HG02759 (cell line): ENCODE results near the gene SLC6A6.
"Not testable (repeated sequence)": the region's sequence is repeated elsewhere in the genome, so short reads cannot be mapped to it uniquely, and the experiment has no call there.

Source experiments
- ATAC-seq: cut with Tn5 transposase; IDR thresholded peaks from one replicate; pipeline ENCODE4 v1.9.1; 2021; ENCODE audit warnings: mild to moderate bottlenecking, moderate library complexity; ENCODE audit not compliant: unreplicated experiment

SLC6A6 gene

DNA sequence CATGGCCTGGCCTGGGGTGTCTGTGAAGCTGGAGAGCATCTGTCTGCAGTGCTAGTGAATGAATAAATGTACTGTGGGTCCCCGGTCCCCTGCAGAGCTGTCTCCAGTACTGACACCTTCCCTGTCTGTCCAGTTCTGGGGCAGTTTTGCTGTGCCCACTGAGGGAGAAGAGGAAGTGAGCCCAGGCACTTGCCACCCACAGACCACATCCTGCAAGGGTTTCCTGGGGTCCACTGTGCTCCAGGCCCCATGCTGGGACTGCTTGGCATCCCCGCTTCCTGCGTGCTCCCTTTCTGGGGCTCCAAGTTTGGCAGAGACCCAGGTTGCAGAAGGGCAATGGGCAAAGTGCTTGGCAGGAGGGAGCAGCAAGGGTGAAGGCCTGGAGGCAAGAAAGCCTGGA, 4.9 kb upstream of the SLC6A6 start:
- no peak for ATAC-seq

DNA sequence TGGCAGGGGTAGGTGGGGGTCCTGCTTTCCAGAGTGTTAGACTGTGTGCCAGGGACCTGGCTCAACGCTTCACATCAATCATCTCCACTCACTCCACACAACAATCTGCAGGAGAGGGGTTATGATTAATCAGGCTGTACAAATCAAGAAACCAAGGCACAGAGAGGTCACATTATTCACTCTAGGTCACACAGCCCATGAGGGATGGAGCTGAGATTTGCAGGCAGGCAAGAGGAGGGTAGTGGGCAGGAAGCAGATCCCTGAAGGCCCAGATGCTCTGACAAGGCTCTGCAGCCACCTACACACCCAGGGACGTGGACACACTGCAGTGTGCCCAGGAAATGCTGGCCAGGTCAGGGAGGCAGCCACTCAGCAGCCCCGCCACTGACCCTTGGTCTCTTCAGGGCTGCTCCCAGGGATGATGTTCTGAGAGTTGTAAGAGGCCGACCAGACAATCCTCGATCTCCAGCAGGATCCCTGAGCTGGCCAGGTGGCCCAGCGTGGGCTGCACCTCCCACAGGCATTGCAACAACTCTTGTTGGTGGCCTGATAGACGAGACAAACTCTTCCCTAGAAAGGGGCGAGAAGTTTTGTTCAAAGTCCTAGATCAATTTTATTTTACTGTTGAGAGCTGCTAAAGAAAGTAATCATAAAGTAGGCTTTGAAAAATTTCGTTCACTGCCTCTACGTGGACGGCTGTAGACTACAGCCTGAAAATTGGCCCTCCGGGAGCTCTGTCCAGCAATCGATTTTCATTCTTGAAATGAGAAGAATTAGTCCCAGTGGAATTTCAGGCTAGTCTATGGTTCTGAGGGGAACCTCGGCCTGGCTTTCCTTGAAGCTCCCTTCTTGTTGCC, 4.2 kb upstream of the SLC6A6 start:
- ATAC-seq: no peak

DNA sequence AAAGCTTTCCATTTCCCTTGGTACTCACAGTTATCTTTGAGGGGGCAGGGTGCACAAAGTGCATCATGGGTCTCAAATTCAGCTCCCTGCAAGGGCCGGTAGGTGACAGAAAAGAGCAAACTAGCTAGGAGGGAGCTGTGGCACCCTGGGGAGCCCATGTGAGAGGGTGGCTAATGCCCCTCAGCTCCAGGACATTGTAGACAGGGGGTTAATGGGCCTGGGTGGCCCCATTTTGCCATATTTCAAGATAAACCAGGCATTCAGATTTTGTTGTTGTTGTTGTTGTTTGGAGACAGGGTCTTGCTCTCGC, 3.7 kb upstream of the SLC6A6 start:
- no peak for ATAC-seq

DNA sequence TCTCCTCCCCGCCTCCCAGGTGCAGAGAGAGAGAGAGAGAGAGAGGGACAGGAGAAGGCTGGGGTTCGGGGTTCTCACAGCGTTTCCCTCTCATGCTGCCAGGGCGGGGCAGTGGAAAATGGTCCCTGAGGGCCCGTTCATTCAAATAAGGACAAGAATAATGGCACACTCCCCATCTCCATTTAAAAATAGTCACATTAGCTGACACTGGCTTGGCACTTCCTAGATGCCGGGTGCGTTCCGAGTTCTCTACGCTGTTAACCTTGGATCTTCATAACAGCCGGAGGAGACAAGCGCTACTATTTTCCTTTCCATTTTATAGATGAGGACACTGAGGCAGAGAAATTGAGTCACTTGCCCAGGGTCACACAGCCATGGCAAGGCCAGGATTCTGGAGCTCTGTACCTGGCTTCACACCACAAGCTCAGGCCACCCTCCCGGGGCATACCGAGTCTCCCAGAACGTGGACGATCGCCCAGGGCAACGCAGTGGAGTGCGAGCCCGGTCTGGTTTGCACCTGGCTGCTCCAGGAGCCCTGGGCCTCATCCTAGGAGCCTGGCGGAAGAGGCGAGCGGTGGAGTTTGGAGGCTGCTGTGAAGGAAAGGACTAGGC, 608 bp upstream of the SLC6A6 start:
- ATAC-seq: no peak

DNA sequence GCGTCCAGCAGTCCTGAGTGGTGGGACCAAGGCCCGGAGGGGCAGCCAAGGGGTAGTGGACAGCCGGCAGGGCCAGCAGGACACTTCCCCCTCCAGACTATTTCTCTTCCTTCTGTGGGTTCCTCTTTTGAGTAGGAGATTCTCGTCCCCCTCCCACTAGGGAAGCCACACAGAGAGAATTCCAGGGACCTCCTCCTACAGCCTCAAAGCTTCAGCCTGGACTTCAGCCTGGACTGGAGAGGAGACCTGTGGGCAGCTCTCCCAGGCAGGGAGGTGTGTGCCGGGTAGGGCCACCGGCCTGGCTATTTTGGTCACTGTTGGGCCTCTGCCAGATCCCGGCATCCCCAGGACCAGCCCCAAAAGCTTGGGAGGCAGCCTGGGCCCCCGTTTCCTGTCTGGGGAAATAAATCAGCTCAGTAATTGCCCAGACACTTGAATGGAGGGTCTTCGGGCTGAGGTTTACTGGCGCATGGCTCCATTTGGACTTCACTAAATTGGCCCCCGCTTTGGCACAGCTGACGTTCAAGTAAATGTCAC, 1.3 kb downstream of the SLC6A6 start:
- no peak for ATAC-seq

DNA sequence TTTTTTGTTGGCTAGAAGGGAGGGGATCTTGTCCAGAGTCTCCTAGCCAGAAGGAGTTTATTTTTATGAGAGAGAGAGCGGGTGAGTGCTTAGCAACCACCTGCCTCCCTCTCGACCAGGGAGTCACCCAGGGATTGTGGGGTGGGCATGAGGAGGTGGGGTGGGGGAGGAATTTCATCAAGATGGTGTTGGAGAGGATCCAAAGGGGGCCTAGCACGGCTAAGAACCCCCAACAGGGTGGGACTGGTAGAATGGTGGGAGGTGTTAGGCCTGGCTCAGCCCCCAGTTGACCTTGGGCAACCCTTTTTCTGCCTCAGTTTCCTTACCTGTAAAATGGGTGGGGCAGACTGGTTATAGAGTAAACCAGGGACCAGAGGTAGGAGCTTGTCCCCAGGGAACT, 1.8 kb downstream of the SLC6A6 start:
- ATAC-seq: no peak

DNA sequence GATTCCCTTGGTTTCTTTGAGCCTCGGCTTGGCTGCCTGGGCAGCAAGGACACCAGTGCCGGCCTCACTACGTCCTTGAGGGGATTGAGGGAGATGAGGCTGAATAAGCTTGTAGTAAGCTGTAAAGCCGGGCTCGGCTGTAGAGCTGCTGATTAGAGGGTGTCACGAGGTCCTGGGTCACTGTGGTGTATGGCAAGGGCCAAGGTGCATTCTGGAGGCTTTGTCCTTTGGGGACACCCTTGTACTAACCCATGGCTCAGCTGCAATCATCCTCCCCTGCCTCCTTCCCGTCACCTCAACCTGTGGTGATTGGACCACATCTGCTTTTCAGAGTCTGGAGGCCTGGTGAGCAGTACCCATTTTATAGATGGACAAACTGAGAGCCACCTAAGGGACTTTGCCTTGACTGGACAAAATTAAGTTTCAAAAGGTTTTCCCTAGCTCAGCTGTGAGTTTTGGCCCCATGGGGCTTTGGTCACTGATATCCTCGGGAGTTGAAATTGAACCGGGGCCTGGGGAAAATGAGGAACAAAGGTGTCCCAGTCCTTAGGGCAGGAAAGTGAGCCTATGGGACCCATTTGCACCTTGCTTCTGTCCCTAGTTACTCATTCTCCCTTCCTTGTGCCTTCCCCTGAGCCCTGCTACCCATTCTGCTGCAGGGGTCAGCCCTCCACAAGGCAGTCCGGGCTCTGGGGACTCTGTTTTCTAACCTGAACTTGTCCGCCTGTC, 2.4 kb downstream of the SLC6A6 start:
- no peak for ATAC-seq

DNA sequence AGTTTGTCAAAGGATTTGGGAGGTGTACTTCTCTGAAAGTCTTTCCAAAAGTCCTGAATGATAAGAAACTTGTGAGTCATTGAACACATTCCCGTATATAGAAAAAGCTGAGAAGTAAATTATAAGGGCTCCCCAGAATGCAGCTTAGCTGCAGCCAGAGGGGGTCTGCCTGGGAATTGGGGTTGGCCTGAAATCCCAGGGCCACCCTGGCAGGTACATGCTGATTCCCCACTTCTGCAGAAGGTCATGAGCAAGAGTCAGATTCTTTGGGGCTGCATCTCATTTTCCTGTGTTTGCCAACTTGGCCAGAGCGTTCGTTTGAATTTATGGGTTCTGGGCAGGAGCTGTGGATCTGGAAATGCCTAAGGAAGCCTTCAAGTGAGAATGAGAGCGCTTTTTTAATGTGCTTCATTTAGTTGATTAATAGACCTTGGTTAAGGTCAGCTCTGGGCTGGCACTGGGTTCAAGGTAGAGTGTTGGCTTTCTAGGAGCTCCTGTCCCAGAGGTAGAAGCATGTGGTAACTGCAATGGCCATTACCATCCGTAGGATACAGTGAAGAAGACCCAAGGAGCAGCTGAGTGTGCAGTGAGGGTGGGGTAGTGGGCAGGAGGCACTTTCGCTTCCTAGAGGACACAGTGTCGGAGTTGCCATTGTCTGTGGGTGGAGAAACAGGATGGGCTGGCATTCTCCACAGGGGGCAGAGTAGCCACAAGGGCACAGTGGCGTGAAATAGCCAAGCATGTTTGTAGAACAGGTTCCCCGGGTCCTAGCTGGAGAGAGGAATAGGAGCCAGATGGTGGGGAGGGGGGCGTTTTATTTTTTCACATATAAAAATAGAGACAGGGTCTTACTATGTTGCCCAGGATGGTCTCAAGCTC, 3.2 kb downstream of the SLC6A6 start:
- no peak for ATAC-seq

DNA sequence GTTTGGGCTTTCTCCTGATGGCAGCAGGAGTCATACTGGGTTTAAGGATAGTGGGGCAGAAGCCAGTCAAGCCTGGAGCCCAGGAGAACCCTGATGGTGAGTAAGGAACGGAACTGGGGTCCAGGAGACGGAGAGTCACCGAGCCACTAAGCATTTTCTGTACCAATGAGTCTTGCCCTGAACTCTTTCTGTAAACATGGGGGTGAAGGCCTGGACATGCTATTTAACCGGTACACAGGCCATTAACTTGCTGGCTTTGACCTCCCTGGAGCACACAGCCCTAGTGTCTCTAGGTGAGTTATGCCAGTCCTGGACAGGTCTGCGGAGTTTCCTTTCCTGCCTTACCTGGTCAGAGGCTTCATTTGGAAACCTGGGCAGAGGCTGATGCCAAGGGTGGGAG, 3.9 kb downstream of the SLC6A6 start:
- no peak for ATAC-seq

DNA sequence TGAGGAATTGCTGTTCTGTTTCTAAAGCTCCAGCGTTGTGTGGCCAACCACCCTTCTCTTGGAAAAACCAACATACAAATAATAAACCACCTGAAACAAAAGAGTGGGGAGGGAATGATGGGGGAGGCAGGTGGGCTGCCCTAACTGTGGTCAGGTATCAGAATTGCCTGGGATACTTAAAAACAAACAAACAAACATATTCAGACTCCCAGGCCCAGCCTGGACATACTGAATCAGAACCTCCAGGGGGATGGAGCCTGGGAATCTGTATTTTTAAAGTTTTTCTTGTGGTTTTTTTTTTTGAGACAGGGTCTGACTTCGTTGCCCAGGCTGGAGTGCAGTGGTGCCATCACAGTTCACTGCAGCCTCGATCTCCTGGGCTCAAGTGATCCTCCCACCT, 4.4 kb downstream of the SLC6A6 start:
- no peak for ATAC-seq

DNA sequence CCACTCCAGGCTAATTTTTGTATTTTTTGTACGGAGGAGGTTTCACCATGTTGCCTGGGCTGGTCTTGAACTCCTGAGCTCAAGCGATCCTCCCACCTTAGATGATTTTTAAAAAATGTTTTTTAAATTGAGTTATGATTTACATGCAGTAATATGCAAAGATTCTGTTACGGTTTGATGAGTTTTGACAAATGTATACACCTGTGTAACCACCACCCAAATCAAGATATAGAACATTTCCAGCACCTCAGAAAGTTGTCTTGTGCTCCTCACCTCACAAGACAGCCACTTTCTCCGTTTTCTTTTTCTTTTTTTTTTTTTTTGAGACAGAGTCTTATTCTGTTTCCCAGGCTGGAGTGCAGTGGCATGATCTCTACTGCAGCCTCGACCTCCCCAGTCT, 4.8 kb downstream of the SLC6A6 start:
- no peak for ATAC-seq

DNA sequence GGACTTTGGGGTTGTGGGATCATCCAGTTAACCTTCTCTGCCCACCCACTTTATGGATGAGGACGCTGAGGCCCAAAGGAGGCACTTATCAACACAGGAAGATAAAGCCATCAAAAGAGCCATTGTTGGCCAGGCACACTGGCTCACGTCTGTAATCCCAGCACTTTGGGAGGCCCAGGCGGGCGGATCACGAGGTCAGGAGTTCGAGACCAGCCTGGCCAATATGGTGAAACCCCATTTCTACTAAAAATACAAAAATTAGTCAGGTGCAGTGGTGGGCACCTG, 7.3 kb downstream of the SLC6A6 start:
- ATAC-seq: not testable (repeated sequence)

DNA sequence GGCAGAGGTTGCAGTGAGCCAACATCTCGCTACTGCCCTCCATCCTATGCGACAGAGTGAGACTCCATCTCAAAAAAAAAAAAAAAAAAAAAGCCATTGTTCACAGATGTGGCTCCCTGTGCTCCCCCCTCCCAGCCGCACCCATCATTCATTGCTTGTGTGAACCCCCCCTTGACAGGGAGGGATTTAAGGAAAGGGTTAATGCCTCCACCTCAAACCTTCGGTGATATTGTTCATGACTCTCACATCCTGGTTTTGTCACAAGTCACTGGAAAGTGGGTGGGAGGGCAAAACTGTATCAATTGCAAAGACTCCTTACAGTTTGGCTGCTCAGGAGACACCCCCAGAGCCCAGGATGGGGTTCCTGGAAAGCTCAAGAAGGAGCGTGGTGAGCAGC, 7.7 kb downstream of the SLC6A6 start:
- no peak for ATAC-seq

DNA sequence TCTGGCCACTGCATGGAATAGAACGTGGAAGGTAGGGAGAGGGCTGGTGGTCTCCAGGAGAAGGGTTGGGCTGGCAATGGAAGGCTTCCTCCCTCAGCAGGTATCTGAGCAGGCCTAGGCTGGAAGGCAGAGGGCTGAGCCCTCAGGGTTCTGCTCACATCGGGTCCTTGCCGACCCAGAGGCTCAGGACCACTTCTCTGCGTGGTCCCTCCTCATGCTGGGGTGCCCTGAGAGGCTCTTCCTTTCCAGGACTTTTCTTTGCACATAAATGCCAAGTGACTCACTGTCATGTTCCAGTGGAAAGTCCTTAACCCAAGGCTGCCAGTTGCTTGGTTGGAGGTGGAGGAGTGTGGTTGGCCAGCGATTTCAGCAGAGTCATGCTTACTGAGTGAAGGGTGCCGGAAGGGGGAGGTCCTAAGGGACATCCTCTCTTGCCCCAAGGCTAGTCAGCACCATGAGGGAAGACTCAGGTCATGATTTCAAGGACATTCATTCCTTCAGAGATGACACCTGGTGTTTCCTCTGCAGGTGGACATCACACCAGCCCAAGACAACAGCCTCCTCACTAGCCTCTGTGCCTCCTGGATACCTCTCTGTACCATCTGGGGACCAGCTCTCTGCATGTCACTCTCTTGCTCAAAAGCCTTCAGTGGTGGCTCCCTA, 8.2 kb downstream of the SLC6A6 start:
- no peak for ATAC-seq

DNA sequence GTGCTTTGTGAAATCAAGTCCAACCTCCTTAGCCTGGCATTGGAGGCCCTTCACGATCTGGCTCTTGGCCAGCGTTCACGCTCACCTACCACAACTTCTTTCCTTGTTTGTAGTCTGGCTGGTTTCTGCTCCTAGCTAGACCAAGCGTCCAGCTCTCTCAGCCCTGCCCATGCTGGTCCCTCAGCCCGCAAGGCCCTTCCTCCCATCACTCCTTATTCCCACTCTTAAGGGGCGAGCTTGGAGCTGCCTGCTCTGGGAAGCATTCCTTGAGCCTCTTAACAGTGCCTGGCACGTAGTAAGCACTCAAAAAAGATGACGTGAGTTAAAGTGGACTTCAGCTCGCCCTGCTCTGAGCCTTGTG, 8.7 kb downstream of the SLC6A6 start:
- no peak for ATAC-seq

DNA sequence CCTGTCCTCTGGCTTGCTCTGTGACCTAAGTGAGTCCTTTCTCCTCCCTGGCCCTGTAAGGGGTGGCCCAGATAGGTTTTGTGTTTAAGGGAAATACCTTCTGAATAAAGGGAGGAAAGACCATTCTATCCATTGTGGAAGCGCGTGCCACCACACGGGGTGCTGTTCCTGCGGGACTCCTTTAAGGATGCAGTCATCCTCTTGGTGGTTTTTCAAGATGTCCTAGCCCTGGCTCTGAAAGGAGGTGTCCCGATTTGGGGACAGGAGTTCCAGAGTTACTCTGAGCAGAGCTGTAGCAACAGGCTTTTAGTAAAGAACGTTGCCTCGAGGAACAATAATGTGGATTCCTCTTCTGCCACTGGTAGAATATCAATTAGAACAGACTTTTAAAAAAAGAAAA, 9.6 kb downstream of the SLC6A6 start:
- ATAC-seq: no peak

DNA sequence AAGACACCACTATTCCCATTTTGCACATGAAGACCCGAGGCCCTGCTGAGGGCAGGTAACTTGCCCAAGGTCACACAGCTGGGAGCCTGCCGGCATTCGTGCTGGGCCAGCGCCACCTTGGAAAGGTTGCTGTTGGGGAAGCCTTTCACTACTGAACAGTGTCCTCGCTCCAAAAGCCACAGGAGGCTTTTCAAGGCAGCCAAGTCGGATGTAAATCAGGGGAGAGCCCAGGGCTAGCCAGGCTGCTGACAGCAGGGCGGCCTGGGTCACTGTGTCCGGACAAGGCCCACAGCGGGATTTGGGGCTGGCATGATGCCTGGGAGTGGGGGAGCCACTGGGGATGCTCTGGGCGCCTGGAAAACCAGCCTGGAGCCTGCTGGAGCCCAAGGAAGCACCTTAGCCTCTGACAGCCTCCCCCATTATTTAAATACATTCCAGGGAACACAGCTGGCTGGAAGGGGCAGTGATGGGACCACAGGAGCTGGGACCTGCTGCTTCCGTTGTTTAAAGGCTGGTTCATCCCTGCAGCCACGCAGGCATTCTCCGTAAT, 10.5 kb downstream of the SLC6A6 start:
- no peak for ATAC-seq

DNA sequence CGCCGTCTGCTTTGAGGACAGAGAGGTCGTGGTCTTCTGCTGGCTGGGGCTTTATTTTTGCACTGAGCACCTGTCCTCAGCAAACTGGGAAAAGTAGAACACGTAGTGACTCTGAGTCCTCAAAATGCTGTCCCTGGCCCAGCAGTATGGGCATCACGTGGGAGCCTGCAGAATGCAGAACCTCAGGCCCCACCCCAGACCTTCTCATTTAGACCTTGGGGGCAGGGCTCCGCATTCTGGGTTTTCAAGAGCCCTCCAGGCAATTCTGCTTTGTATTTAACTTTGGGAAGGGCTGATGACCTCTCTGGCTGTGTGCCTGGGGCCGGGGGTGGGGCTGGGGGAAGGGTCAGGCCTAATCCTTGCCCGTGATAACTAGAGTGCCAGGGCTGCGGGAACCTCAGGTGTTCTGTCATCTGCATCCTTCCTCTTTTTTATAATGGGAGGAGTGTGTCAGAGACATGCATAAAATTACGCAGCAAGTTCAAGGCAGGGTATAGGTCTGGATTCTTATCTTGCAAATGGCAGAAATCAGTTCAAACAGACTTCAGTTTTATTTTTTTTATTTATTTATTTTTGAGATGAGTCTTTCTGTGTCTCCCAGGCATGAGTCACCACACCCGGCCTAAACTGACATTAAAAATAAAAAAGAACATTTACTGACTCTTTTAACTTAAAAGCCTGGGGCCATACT, 11.1 kb downstream of the SLC6A6 start:
- ATAC-seq: no peak

DNA sequence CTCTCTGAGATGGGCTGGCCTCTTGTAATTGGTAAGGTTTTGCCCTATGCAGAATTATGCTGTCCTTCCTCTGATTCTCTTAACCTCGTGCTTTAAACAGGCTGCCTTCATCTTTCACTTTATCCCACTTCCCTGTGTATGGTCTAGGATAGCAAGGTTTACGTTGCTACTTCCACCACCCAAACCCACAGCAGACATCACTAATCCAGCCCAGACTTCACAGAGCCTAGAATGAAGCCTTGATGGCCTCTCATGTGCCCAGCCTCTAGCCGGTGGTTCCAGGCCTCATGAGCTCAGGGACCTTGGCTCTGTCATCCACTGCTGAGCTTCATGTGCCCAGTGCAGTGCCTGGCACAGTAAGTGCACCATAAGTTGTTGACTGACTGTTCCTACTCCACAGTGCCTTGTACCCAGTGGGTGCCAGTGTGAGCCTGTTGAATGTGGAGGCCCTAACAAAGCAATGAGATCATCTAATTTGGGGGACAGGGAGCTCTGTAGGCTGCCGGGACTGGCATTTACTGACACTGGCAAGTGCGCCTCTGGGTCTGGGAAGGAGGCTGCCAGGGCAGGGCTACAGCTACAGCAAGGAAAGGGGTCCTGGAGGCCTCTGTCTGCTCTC, 12.5 kb downstream of the SLC6A6 start:
- no peak for ATAC-seq
